Measurements from ENCODE around the gene MLLT10.
A peak's percentile ranks its signal among the peaks of the same experiment; 100 is the strongest.

Gene MLLT10

DNA sequence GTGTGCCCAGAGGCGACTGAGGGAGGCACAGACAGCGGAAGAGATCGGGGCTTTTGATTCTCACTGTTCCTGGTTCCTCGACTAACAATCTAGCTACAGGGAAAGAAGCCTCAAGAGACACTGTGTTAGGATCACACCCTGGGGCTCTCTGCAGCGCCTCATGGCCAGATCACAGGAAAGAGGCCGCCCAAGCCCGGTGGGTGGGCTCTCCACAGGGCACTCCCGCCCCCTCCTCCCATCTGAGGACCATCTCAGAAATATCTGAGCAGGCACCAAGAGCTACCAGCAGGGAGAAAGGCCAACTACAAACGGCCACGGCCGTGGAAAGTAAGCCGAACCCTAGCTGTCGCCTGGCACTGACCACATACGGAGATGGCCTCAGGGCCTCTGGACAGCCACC lies 224.2 kb downstream of the MLLT10 start:
- Histone ChIP-seq H2BK120ac (ENCODE audit: low read depth, low read length) (no peak overlapping the region), H3K79me2 (ENCODE audit: control insufficient read depth, insufficient read depth, low read length) (no peaks in the 10 kb centered on the region), H3K36me3 (ENCODE audit: control insufficient read depth, insufficient read depth, low read length) (no peaks in the 10 kb centered on the region), H3K4me3 (ENCODE audit: low read length) (no peak overlapping the region), H3K56ac (ENCODE audit: low read length) (no peak overlapping the region), H3K27ac (ENCODE audit: low read depth, low read length) (no peak overlapping the region), H3K9ac (ENCODE audit: low read length) (no peak overlapping the region), H3K27me3 (ENCODE audit: insufficient read depth, low read length, poor library complexity) (no peaks in the 10 kb centered on the region), H3K4me2 (ENCODE audit: low read length) (no peak overlapping the region), H4K5ac (ENCODE audit: low read length) (no peak overlapping the region), H3K79me1 (ENCODE audit: low read length) (no peaks in the 10 kb centered on the region), H3K4ac (ENCODE audit: low read depth, low read length) (peak overlapping the region; percentile 18), H3K4me1 (ENCODE audit: control insufficient read depth, low read depth, low read length) (peaks cover 9% of the 10 kb centered on the region), H2BK5ac (ENCODE audit: low read length) (no peak overlapping the region), H2AK5ac (ENCODE audit: low read length) (no peak overlapping the region), H3K23ac (ENCODE audit: low read length) (no peak overlapping the region), H4K8ac (ENCODE audit: low read depth, low read length) (no peak overlapping the region), H3K18ac (ENCODE audit: low read length) (no peak overlapping the region), H2BK15ac (replicated peaks; ENCODE audit: low read depth) (no peak overlapping the region)
- peak; percentile 52 for DNase-seq
- WGBS (ENCODE audit: extremely low coverage, insufficient coverage, low lambda C conversion rate), result no CpG with 5 or more reads among the region's 14 CpGs

DNA sequence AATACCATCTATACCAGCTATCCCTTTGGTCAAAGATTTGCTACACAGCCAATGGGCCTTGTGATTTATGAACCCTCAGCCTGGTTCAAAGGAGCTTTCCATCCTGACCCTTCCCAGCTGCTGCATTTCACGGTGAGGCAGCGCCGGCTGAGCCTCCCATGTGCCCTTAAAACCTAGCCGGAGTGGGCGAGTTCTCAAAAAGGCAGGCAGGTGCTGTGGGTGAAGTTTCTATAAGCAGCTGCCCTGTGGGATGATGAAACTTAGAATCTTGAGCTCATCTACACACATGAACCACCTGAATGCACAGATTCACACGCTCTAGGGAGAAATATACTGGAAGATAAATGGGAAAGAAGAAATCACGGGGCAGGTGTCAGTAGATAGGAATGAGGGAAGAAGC lies 224.7 kb downstream of the MLLT10 start:
- H2AK5ac ChIP-seq (ENCODE audit: low read length), result no peak overlapping the region
- no peak overlapping the region for H3K23ac ChIP-seq (ENCODE audit: low read length)
- no peak overlapping the region for H3K9ac ChIP-seq (ENCODE audit: low read length)
- H3K36me3 ChIP-seq (ENCODE audit: control insufficient read depth, insufficient read depth, low read length), result no peaks in the 10 kb centered on the region
- H3K4ac ChIP-seq (ENCODE audit: low read depth, low read length), result no peak overlapping the region
- H3K79me2 ChIP-seq (ENCODE audit: control insufficient read depth, insufficient read depth, low read length), result no peaks in the 10 kb centered on the region
- no peak overlapping the region for H3K4me3 ChIP-seq (ENCODE audit: low read length)
- H3K4me2 ChIP-seq (ENCODE audit: low read length), result no peak overlapping the region
- no peak overlapping the region for H3K56ac ChIP-seq (ENCODE audit: low read length)
- H3K27ac ChIP-seq (ENCODE audit: low read depth, low read length), result no peak overlapping the region
- H3K4me1 ChIP-seq (ENCODE audit: control insufficient read depth, low read depth, low read length), result peaks cover 9% of the 10 kb centered on the region
- no CpG with 5 or more reads among the region's 7 CpGs for WGBS (ENCODE audit: extremely low coverage, insufficient coverage, low lambda C conversion rate)
- DNase-seq, result no peak
- H4K8ac ChIP-seq (ENCODE audit: low read depth, low read length), result no peak overlapping the region
- H2BK120ac ChIP-seq (ENCODE audit: low read depth, low read length), result no peak overlapping the region
- H3K18ac ChIP-seq (ENCODE audit: low read length), result no peak overlapping the region
- H2BK5ac ChIP-seq (ENCODE audit: low read length), result no peak overlapping the region
- H3K27me3 ChIP-seq (ENCODE audit: insufficient read depth, low read length, poor library complexity), result no peaks in the 10 kb centered on the region
- H3K79me1 ChIP-seq (ENCODE audit: low read length), result no peaks in the 10 kb centered on the region
- no peak overlapping the region for H4K5ac ChIP-seq (ENCODE audit: low read length)
- no peak overlapping the region for H2BK15ac ChIP-seq (replicated peaks; ENCODE audit: low read depth)

DNA sequence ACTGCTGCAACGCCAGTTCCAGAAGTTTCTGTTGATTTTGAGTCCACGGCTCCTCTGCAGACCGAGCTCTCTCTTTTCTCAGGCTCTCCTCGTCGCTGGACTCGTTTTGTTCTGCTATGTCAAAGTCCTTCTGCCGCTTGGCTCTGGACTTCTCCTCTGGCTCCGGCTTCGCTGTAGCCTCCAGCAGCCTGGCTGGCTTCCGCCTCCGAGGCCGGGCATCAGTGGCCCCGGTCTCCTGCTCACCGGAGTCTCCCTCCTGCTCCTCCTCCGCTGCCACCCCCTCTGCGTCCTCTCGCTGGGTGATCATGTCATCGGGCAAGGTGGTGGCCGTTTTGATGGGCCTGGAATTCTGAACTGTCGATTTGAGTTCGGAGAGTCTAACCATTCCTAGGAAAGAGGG lies 225.2 kb downstream of the MLLT10 start:
- DNase-seq, result no peak
- Histone ChIP-seq H3K18ac (ENCODE audit: low read length) (no peak overlapping the region), H3K27me3 (ENCODE audit: insufficient read depth, low read length, poor library complexity) (no peaks in the 10 kb centered on the region), H3K79me2 (ENCODE audit: control insufficient read depth, insufficient read depth, low read length) (no peaks in the 10 kb centered on the region), H2BK120ac (ENCODE audit: low read depth, low read length) (no peak overlapping the region), H3K23ac (ENCODE audit: low read length) (no peak overlapping the region), H3K79me1 (ENCODE audit: low read length) (no peaks in the 10 kb centered on the region), H3K27ac (ENCODE audit: low read depth, low read length) (no peak overlapping the region), H3K4me3 (ENCODE audit: low read length) (no peak overlapping the region), H3K56ac (ENCODE audit: low read length) (no peak overlapping the region), H4K8ac (ENCODE audit: low read depth, low read length) (no peak overlapping the region), H2AK5ac (ENCODE audit: low read length) (no peak overlapping the region), H3K4ac (ENCODE audit: low read depth, low read length) (no peak overlapping the region), H3K36me3 (ENCODE audit: control insufficient read depth, insufficient read depth, low read length) (no peaks in the 10 kb centered on the region), H3K4me1 (ENCODE audit: control insufficient read depth, low read depth, low read length) (peaks cover 9% of the 10 kb centered on the region), H2BK15ac (replicated peaks; ENCODE audit: low read depth) (no peak overlapping the region), H3K4me2 (ENCODE audit: low read length) (no peak overlapping the region), H2BK5ac (ENCODE audit: low read length) (no peak overlapping the region), H3K9ac (ENCODE audit: low read length) (no peak overlapping the region), H4K5ac (ENCODE audit: low read length) (no peak overlapping the region)
- WGBS (ENCODE audit: extremely low coverage, insufficient coverage, low lambda C conversion rate), result no CpG with 5 or more reads among the region's 21 CpGs

DNA sequence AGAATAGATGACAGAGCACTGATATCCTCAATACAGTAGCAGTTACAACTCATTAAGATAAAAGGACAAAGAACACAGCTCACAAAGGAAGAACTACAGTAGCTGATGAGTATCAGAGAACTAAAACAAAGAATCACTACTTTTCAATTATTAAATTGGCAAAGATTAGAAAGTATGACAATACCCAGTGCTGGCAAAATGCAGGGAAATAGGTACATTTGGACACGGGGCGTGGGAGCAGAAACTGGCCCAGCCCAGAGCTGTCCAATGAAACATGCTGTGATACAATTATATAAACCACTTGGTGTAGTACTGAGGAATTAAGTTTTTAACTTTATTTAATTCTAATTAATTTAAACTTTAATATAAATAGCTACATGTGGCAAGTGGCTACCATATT lies 226.3 kb downstream of the MLLT10 start:
- H2AK5ac ChIP-seq (ENCODE audit: low read length), result no peak overlapping the region
- H3K27ac ChIP-seq (ENCODE audit: low read depth, low read length), result no peak overlapping the region
- H3K4me1 ChIP-seq (ENCODE audit: control insufficient read depth, low read depth, low read length), result peaks cover 9% of the 10 kb centered on the region
- H3K18ac ChIP-seq (ENCODE audit: low read length), result no peak overlapping the region
- no CpG with 5 or more reads among the region's 2 CpGs for WGBS (ENCODE audit: extremely low coverage, insufficient coverage, low lambda C conversion rate)
- no peak overlapping the region for H2BK15ac ChIP-seq (replicated peaks; ENCODE audit: low read depth)
- H3K56ac ChIP-seq (ENCODE audit: low read length), result no peak overlapping the region
- no peak overlapping the region for H3K9ac ChIP-seq (ENCODE audit: low read length)
- no peak overlapping the region for H3K4me2 ChIP-seq (ENCODE audit: low read length)
- no peaks in the 10 kb centered on the region for H3K79me2 ChIP-seq (ENCODE audit: control insufficient read depth, insufficient read depth, low read length)
- H3K27me3 ChIP-seq (ENCODE audit: insufficient read depth, low read length, poor library complexity), result no peaks in the 10 kb centered on the region
- no peak overlapping the region for H3K4ac ChIP-seq (ENCODE audit: low read depth, low read length)
- DNase-seq, result no peak
- H4K8ac ChIP-seq (ENCODE audit: low read depth, low read length), result no peak overlapping the region
- H3K4me3 ChIP-seq (ENCODE audit: low read length), result no peak overlapping the region
- H3K23ac ChIP-seq (ENCODE audit: low read length), result no peak overlapping the region
- no peaks in the 10 kb centered on the region for H3K79me1 ChIP-seq (ENCODE audit: low read length)
- no peak overlapping the region for H2BK5ac ChIP-seq (ENCODE audit: low read length)
- H4K5ac ChIP-seq (ENCODE audit: low read length), result no peak overlapping the region
- no peaks in the 10 kb centered on the region for H3K36me3 ChIP-seq (ENCODE audit: control insufficient read depth, insufficient read depth, low read length)
- H2BK120ac ChIP-seq (ENCODE audit: low read depth, low read length), result no peak overlapping the region

DNA sequence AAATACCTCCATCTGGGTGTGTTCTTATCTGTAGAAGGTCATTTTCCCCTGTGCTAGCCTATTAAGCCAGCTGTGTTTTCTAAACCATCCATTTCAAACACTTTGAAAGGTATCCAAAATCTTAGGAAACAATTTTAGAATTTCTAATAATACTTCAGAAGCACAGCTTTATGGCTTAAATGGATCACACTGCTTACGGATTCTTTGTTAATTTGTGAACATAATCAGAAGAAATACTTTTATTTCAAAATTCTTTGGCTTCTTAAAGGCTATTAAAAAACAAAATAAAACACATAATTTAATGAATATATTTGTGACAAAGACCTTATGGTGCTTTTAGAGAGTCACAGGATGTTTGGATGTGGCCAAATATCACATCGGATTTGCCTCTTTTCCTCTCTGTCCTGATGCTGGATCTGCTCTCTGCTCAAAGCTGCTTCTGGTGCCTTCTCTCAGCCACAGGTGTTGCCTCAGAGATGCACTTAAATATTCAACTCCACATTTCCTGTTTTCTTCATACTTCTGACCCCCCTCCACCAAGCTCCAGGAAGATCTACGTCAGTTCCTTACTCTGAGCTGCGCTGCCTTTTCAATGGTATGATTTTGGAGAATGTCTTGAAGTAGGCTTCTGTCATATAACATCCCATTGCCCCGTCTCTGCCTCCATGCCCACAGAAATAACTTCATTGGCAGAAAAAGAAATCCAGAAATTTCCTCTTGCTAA lies 230.6 kb downstream of the MLLT10 start:
- Histone ChIP-seq H4K8ac (ENCODE audit: low read depth, low read length) (no peak overlapping the region), H3K4ac (ENCODE audit: low read depth, low read length) (no peak overlapping the region), H2BK5ac (ENCODE audit: low read length) (no peak overlapping the region), H3K56ac (ENCODE audit: low read length) (no peak overlapping the region), H3K36me3 (ENCODE audit: control insufficient read depth, insufficient read depth, low read length) (no peaks in the 10 kb centered on the region), H2BK15ac (replicated peaks; ENCODE audit: low read depth) (no peak overlapping the region), H3K27me3 (ENCODE audit: insufficient read depth, low read length, poor library complexity) (no peaks in the 10 kb centered on the region), H3K4me1 (ENCODE audit: control insufficient read depth, low read depth, low read length) (no peaks in the 10 kb centered on the region), H4K5ac (ENCODE audit: low read length) (no peak overlapping the region), H3K79me1 (ENCODE audit: low read length) (no peaks in the 10 kb centered on the region), H3K27ac (ENCODE audit: low read depth, low read length) (no peak overlapping the region), H3K4me3 (ENCODE audit: low read length) (no peak overlapping the region), H3K9ac (ENCODE audit: low read length) (no peak overlapping the region), H3K18ac (ENCODE audit: low read length) (no peak overlapping the region), H3K4me2 (ENCODE audit: low read length) (no peak overlapping the region), H3K23ac (ENCODE audit: low read length) (no peak overlapping the region), H2BK120ac (ENCODE audit: low read depth, low read length) (no peak overlapping the region), H3K79me2 (ENCODE audit: control insufficient read depth, insufficient read depth, low read length) (no peaks in the 10 kb centered on the region), H2AK5ac (ENCODE audit: low read length) (no peak overlapping the region)
- no peak for DNase-seq
- WGBS (ENCODE audit: extremely low coverage, insufficient coverage, low lambda C conversion rate), result no CpG with 5 or more reads among the region's 5 CpGs

DNA sequence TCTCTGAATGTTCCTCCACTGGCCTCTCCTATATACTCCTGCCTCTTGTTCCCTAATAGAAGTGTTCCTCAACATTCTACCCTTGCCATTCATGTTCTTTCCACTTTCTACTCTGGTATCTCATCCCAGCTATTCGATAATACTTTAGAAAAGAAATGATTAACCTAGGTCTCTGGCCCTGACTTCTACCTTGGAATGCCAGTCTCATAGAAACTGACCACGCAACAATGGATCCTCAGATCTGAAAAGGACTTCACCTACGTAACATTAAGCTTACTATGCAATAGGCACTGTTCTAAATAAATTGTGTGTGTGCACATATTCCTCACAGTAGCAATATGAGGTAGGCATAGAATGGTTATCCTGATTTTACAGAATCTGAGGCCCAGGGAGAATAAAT lies 235.0 kb downstream of the MLLT10 start:
- no peak overlapping the region for H2AK5ac ChIP-seq (ENCODE audit: low read length)
- no peaks in the 10 kb centered on the region for H3K79me1 ChIP-seq (ENCODE audit: low read length)
- H4K8ac ChIP-seq (ENCODE audit: low read depth, low read length), result no peak overlapping the region
- H2BK15ac ChIP-seq (replicated peaks; ENCODE audit: low read depth), result no peak overlapping the region
- no peak overlapping the region for H3K9ac ChIP-seq (ENCODE audit: low read length)
- H3K27ac ChIP-seq (ENCODE audit: low read depth, low read length), result no peak overlapping the region
- no peak overlapping the region for H3K56ac ChIP-seq (ENCODE audit: low read length)
- H3K79me2 ChIP-seq (ENCODE audit: control insufficient read depth, insufficient read depth, low read length), result no peaks in the 10 kb centered on the region
- H3K4me1 ChIP-seq (ENCODE audit: control insufficient read depth, low read depth, low read length), result no peaks in the 10 kb centered on the region
- H3K23ac ChIP-seq (ENCODE audit: low read length), result no peak overlapping the region
- no peak overlapping the region for H4K5ac ChIP-seq (ENCODE audit: low read length)
- no peak overlapping the region for H3K4me2 ChIP-seq (ENCODE audit: low read length)
- no peak overlapping the region for H3K18ac ChIP-seq (ENCODE audit: low read length)
- no peaks in the 10 kb centered on the region for H3K27me3 ChIP-seq (ENCODE audit: insufficient read depth, low read length, poor library complexity)
- WGBS (ENCODE audit: extremely low coverage, insufficient coverage, low lambda C conversion rate), result no CpG with 5 or more reads among the region's 3 CpGs
- H3K4ac ChIP-seq (ENCODE audit: low read depth, low read length), result no peak overlapping the region
- no peak overlapping the region for H2BK120ac ChIP-seq (ENCODE audit: low read depth, low read length)
- H3K36me3 ChIP-seq (ENCODE audit: control insufficient read depth, insufficient read depth, low read length), result no peaks in the 10 kb centered on the region
- no peak overlapping the region for H3K4me3 ChIP-seq (ENCODE audit: low read length)
- no peak overlapping the region for H2BK5ac ChIP-seq (ENCODE audit: low read length)
- DNase-seq, result no peak
